IPS-18a (cell line): ENCODE measurements around the gene PEX10.

Experiments
- H3K27ac ChIP-seq: one replicate; pipeline ENCODE4 v1.5.1; 2013; ENCODE audit warnings: low read length
- H3K27me3 ChIP-seq: one replicate; pipeline ENCODE4 v1.6.1; 2013; ENCODE audit warnings: mild to moderate bottlenecking, low read length; ENCODE audit not compliant: control insufficient read depth, insufficient read depth
- H3K36me3 ChIP-seq: one replicate; pipeline ENCODE4 v1.6.1; 2013; ENCODE audit warnings: low read depth, low read length; ENCODE audit not compliant: control insufficient read depth
- H3K4me1 ChIP-seq: one replicate; pipeline ENCODE4 v1.6.1; 2013; ENCODE audit warnings: low read depth, low read length; ENCODE audit not compliant: control insufficient read depth
- H3K4me3 ChIP-seq: one replicate; pipeline ENCODE4 v1.5.1; 2013; ENCODE audit warnings: low read length
- H3K9ac ChIP-seq: one replicate; pipeline ENCODE4 v1.6.1; 2013; ENCODE audit warnings: mild to moderate bottlenecking, low read length, moderate library complexity
- H3K9me3 ChIP-seq: one replicate; pipeline ENCODE4 v1.6.1; 2013; ENCODE audit warnings: low read depth, low read length; ENCODE audit not compliant: control insufficient read depth

The PEX10 gene

GRCh38 chr1:2431518-2431917, 19.2 kb upstream of the PEX10 start:
- Histone ChIP-seq H3K4me1 (peaks cover 5% of the 10 kb centered on the region), H3K27me3 (no peaks in the 10 kb centered on the region), H3K4me3 (no peak overlapping the region), H3K9me3 (no peaks in the 10 kb centered on the region), H3K9ac (no peak overlapping the region), H3K36me3 (no peaks in the 10 kb centered on the region), H3K27ac (no peak overlapping the region)

GRCh38 chr1:2431103-2431502, 18.7 kb upstream of the PEX10 start:
- Histone ChIP-seq H3K27me3 (no peaks in the 10 kb centered on the region), H3K27ac (no peak overlapping the region), H3K36me3 (no peaks in the 10 kb centered on the region), H3K4me3 (no peak overlapping the region), H3K9ac (no peak overlapping the region), H3K4me1 (peaks cover 5% of the 10 kb centered on the region), H3K9me3 (no peaks in the 10 kb centered on the region)

GRCh38 chr1:2430592-2430973, 18.2 kb upstream of the PEX10 start:
- no peak overlapping the region for H3K9ac ChIP-seq
- H3K4me1 ChIP-seq = peaks cover 5% of the 10 kb centered on the region
- no peaks in the 10 kb centered on the region for H3K27me3 ChIP-seq
- H3K36me3 ChIP-seq = no peaks in the 10 kb centered on the region
- no peak overlapping the region for H3K4me3 ChIP-seq
- H3K27ac ChIP-seq = no peak overlapping the region
- H3K9me3 ChIP-seq = no peaks in the 10 kb centered on the region

- Histone ChIP-seq H3K9ac (no peak overlapping the region), H3K4me3 (no peak overlapping the region), H3K9me3 (no peaks in the 10 kb centered on the region), H3K4me1 (peaks cover 5% of the 10 kb centered on the region), H3K27me3 (no peaks in the 10 kb centered on the region), H3K27ac (no peak overlapping the region), H3K36me3 (no peaks in the 10 kb centered on the region)
Observed at GRCh38 chr1:2429780-2430591, 17.6 kb upstream of the PEX10 start.

GRCh38 chr1:2428490-2428889, 16.1 kb upstream of the PEX10 start:
- H3K9ac ChIP-seq = no peak overlapping the region

GRCh38 chr1:2427976-2428375, 15.6 kb upstream of the PEX10 start:
- no peak overlapping the region for H3K9ac ChIP-seq
- H3K27ac ChIP-seq = no peak overlapping the region
- H3K4me3 ChIP-seq = no peak overlapping the region
- H3K9me3 ChIP-seq = no peaks in the 10 kb centered on the region
- peaks cover 4% of the 10 kb centered on the region for H3K27me3 ChIP-seq
- H3K4me1 ChIP-seq = peaks cover 5% of the 10 kb centered on the region
- no peaks in the 10 kb centered on the region for H3K36me3 ChIP-seq

More at GRCh38 chr1:2428490-2428889, 16.1 kb upstream of the PEX10 start:
- Histone ChIP-seq H3K27ac (no peak overlapping the region), H3K4me1 (peaks cover 5% of the 10 kb centered on the region), H3K36me3 (no peaks in the 10 kb centered on the region), H3K4me3 (no peak overlapping the region), H3K9me3 (no peaks in the 10 kb centered on the region), H3K27me3 (peaks cover 2% of the 10 kb centered on the region)

GRCh38 chr1:2427051-2427450, 14.7 kb upstream of the PEX10 start:
- H3K9me3 ChIP-seq = no peaks in the 10 kb centered on the region
- H3K27ac ChIP-seq = no peak overlapping the region
- H3K27me3 ChIP-seq = peaks cover 4% of the 10 kb centered on the region
- peaks cover under 1% of the 10 kb centered on the region for H3K4me1 ChIP-seq
- no peaks in the 10 kb centered on the region for H3K36me3 ChIP-seq
- no peak overlapping the region for H3K4me3 ChIP-seq
- no peak overlapping the region for H3K9ac ChIP-seq

- H3K4me3 ChIP-seq = no peak overlapping the region
- peaks cover 4% of the 10 kb centered on the region for H3K27me3 ChIP-seq
- no peak overlapping the region for H3K9ac ChIP-seq
- no peaks in the 10 kb centered on the region for H3K4me1 ChIP-seq
- no peaks in the 10 kb centered on the region for H3K9me3 ChIP-seq
- no peaks in the 10 kb centered on the region for H3K36me3 ChIP-seq
- no peak overlapping the region for H3K27ac ChIP-seq
Observed at GRCh38 chr1:2426540-2426939, 14.2 kb upstream of the PEX10 start.

- no peaks in the 10 kb centered on the region for H3K36me3 ChIP-seq
- no peak overlapping the region for H3K4me3 ChIP-seq
- no peak overlapping the region for H3K9ac ChIP-seq
- H3K9me3 ChIP-seq = no peaks in the 10 kb centered on the region
- no peaks in the 10 kb centered on the region for H3K4me1 ChIP-seq
- H3K27me3 ChIP-seq = peaks cover 4% of the 10 kb centered on the region
- no peak overlapping the region for H3K27ac ChIP-seq
Observed at GRCh38 chr1:2425892-2426291, 13.5 kb upstream of the PEX10 start.

GRCh38 chr1:2422523-2422922, 10.2 kb upstream of the PEX10 start:
- no peak overlapping the region for H3K4me3 ChIP-seq
- H3K4me1 ChIP-seq = no peaks in the 10 kb centered on the region
- no peak overlapping the region for H3K9ac ChIP-seq
- no peak overlapping the region for H3K27ac ChIP-seq
- H3K27me3 ChIP-seq = peaks cover 4% of the 10 kb centered on the region
- H3K9me3 ChIP-seq = no peaks in the 10 kb centered on the region
- H3K36me3 ChIP-seq = no peaks in the 10 kb centered on the region

GRCh38 chr1:2419416-2419815, 7.1 kb upstream of the PEX10 start:
- H3K9me3 ChIP-seq = no peaks in the 10 kb centered on the region
- H3K27me3 ChIP-seq = peaks cover 4% of the 10 kb centered on the region
- peaks cover 3% of the 10 kb centered on the region for H3K4me1 ChIP-seq
- H3K4me3 ChIP-seq = no peak overlapping the region
- no peak overlapping the region for H3K27ac ChIP-seq
- no peak overlapping the region for H3K9ac ChIP-seq
- H3K36me3 ChIP-seq = no peaks in the 10 kb centered on the region

- peaks cover 6% of the 10 kb centered on the region for H3K4me1 ChIP-seq
- no peak overlapping the region for H3K27ac ChIP-seq
- H3K9ac ChIP-seq = no peak overlapping the region
- H3K4me3 ChIP-seq = no peak overlapping the region
- H3K9me3 ChIP-seq = no peaks in the 10 kb centered on the region
- H3K36me3 ChIP-seq = no peaks in the 10 kb centered on the region
- peaks cover 4% of the 10 kb centered on the region for H3K27me3 ChIP-seq
Observed at GRCh38 chr1:2418791-2419320, 6.5 kb upstream of the PEX10 start.
